SH-SY5Y (cell line): ENCODE measurements around the gene LRFN4.

Experiments used
- GATA2 ChIP-seq: IDR thresholded peaks from 2 replicates; pipeline ENCODE4 v1.6.1; 2011; ENCODE audit warnings: mild to moderate bottlenecking, low read depth, low read length
- GATA3 ChIP-seq: IDR thresholded peaks from 2 replicates; pipeline ENCODE4 v1.6.1; 2011; ENCODE audit warnings: low read depth, mild to moderate bottlenecking, low read length, moderate library complexity

GRCh38 chr11:66820381-66820780, 36.5 kb upstream of the LRFN4 start:
- TF ChIP-seq GATA2 = no peak
- TF ChIP-seq GATA3 = no peak
